ENCODE results near the gene FUT7.

GRCh38 chr9:137046088-137046787 is 14.3 kb upstream of the FUT7 start, which contains the start of gene NPDC1:
- TF ChIP-seq POLR2A (IDR thresholded peaks at IDR 0.05; ENCODE audit: low read depth, low read length) (no peak), POLR2AphosphoS5 (IDR thresholded peaks at IDR 0.05; ENCODE audit: low read depth, low read length) (no peak)

Data from GM12891 (cell line).